Activated naive CD4-positive, alpha-beta T cell treated with anti-CD3 and anti-CD28 coated beads, Interleukin-2, amount 50 U/mL, for 72 hours (primary cell): ENCODE measurements around the gene CFAP298. TPM values are rescaled to one million over a fixed set of nuclear protein-coding genes. Genes with fewer than 3 reads are reported as not detected.

Experiments
- ATAC-seq, 2 donors: fragments of 150-1000 bp; cut with Tn5 transposase; 2 replicates each; pipeline ENCODE4 v1.10.0; 2021; ENCODE audit warnings: mild to moderate bottlenecking in 2 of 2, moderate library complexity in 2 of 2
- DNase-seq, 2 donors: peaks; one replicate each; pipeline ENCODE4 v3.0.0; 2021 to 2022; ENCODE audit warnings: low spot score in 2 of 2
- H3K27ac Mint-ChIP-seq, 2 donors: one replicate each; pipeline ENCODE4 v1.8.0; 2022; ENCODE audit warnings: mild to moderate bottlenecking in 2 of 2, mixed read lengths in 2 of 2
- H3K36me3 Mint-ChIP-seq, 2 donors: one replicate each; pipeline ENCODE4 v1.8.0; 2022; ENCODE audit warnings: mixed read lengths in 2 of 2
- H3K9me3 Mint-ChIP-seq, 2 donors: one replicate each; pipeline ENCODE4 v1.8.0; 2022; ENCODE audit warnings: mixed read lengths in 2 of 2
- total RNA-seq, 2 donors: library from RNA; stranded (reverse); gene quantifications; one replicate each; pipeline ENCODE4 v1.2.3, GENCODE V29; 2022

Gene CFAP298
- total RNA-seq, 2 donors from 2014 or later = 29.8 to 38.1 TPM

DNA sequence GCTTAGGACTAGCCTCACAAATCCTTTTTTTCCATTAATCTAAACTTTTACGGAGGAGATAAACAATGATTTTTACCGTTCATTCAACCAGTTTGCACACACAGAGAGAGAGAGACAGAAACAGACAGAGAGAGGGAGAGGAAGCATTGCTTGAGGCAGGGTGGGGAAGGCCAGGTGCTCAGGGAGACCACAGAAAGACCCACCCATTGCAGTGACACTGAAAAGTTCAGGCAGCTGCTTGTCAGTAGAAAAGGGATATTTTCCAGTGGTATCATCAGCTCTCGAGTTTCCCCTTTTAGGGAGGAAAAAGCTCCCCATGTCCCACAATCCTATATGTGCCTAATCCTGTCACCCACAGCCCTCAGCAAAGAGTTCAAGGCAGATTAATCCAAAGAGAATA, 54.1 kb downstream of the CFAP298 start:
- Mint-ChIP-seq H3K36me3 (no peaks in the 10 kb centered on the region), H3K27ac (no peak overlapping the region), H3K9me3 (no peaks in the 10 kb centered on the region)
- ATAC-seq (no peak), DNase-seq (no peak)

DNA sequence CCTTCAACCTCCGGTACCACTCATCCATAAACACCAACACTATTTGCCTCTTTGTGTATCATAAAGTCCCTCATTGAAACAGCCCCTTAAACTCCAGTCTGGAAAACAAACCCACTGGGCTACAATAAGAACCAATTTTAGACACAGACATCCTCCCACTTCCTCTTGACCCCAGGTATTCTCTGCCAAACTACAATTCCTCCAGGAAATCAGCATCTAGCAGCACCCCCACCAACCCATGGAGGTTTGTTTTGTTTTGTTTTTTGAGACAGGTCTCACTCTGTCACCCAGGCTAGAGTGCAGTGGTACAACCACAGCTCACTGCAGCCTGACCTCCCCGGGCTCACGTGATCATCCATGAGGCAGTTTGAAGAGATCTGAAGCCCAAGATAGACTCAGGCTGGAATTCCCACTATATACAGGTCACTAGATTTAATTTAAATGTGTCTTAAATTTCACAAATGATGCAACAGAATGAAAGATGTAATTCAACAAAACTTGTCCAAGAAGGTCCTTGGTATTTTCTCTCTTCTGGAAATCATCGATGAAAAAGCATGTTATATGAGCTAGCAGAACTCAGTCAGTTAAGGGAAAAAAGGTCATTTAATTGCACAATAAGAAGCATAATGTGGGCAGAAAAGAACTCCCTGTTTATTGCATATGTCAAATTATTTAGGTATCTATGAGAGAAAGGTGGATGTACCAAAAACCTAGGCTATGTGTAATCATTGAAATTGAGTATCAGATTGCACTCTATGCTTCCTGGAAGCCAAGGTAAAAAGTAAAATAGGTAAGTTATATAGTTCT, 57.1 kb downstream of the CFAP298 start:
- H3K9me3 Mint-ChIP-seq = no peaks in the 10 kb centered on the region
- no peak for ATAC-seq
- DNase-seq = no peak
- H3K36me3 Mint-ChIP-seq = no peaks in the 10 kb centered on the region
- H3K27ac Mint-ChIP-seq = no peak overlapping the region

DNA sequence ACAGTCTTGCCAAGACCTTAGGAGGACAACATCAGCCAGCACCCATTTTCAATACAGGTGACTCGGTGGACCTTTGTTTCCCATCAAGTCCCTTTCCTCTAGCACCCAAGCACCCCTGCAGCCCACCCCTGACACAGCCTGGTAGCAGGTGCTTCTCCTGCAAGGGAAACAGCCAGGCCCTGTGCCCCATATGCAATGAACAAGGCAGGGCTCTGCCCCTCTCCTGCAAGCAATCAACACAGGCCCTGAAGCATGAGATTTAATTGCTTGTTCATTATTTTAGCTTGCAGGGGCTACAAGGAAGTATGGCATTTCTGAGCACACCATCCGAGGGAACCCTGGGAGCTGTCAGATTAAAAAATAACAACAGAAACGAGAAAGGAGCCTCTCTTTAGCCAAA, 62.3 kb downstream of the CFAP298 start:
- DNase-seq (no peak), ATAC-seq (no peak)
- no peaks in the 10 kb centered on the region for H3K9me3 Mint-ChIP-seq
- no peaks in the 10 kb centered on the region for H3K36me3 Mint-ChIP-seq
- H3K27ac Mint-ChIP-seq = no peak overlapping the region

DNA sequence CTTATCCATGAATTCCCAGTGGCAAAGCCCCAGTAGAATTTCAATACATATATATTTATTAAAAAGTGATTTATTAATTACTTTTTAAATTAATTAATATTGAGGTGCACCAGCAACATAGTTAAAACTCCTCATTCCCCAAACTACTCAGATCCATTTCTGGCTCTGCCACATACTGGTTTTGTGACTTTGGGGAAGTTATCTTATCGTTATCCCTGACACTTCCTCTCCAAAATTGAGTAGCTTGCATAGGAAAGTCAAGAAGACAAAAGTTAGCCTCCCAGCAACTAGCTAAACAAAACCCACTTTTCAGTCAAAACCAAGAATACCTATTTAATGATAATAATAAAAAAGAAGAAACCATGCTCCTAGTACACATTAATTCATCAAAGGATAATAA, 62.7 kb downstream of the CFAP298 start:
- H3K27ac Mint-ChIP-seq = no peak overlapping the region
- ATAC-seq (no peak), DNase-seq (no peak)
- H3K36me3 Mint-ChIP-seq = no peaks in the 10 kb centered on the region
- H3K9me3 Mint-ChIP-seq = no peaks in the 10 kb centered on the region

Other genes with a start within 250 kb of the CFAP298 start
- gene URB1, start 219.4 kb downstream of the CFAP298 start, total RNA-seq = 10 to 100 TPM; 20.5 to 25.3 TPM
- 10 to 100 TPM in 1 of 2 donors, 1 to 10 TPM in 1; 7.8 to 15.2 TPM for gene EVA1C, start 199.7 kb downstream of the CFAP298 start, total RNA-seq
- 1 to 10 TPM in 1 of 2 donors, under 1 TPM in 1; 0.91 to 1.5 TPM for gene TCP10L, start 26.9 kb downstream of the CFAP298 start, total RNA-seq
- 10 to 100 TPM; 12.4 to 29.3 TPM for gene SYNJ1, start 115.6 kb upstream of the CFAP298 start, total RNA-seq
- 10 to 100 TPM; 67.9 to 92.4 TPM for gene PAXBP1, start 159.4 kb upstream of the CFAP298 start, total RNA-seq